Measurements from ENCODE around the gene PPA2.

Gene PPA2

DNA sequence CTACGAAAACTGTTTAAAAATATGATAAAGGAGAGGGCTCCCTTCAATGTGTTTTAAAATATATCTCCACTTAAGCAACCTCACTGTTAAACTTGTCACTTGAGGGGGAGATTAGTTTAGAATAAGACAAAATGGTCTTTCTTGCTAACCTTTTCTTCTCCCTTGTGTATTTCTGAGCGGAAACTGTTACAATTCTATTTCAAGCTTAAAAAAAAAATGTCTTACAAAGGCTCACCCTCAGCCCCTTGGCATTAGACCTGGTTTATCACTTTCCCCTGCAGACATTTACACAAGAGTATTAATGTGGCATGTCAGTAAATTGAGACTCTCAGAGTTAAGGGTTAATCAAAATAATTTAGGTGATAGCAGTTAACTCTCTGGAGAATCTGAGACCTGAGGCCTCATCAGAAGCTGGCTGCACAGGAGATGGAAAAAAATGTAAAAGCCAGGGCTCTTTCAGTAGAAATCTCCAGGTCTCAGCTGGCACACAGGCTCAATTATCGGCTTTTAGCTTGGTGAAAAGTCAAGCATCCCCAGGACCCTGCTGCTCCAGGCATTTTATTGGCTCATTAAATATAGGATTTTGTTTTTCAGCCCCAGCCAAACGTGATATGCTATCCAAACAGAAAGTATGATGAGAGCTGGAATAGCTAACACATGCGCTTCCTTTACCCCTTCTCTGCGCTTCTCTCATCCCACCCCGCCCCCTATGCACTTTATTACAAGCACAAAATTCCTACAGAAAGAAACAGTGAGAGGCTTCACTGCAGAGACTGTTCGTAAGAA is 130.5 kb downstream of the PPA2 start:
- DNase-seq (ENCODE audit: low read depth), result no peak

DNA sequence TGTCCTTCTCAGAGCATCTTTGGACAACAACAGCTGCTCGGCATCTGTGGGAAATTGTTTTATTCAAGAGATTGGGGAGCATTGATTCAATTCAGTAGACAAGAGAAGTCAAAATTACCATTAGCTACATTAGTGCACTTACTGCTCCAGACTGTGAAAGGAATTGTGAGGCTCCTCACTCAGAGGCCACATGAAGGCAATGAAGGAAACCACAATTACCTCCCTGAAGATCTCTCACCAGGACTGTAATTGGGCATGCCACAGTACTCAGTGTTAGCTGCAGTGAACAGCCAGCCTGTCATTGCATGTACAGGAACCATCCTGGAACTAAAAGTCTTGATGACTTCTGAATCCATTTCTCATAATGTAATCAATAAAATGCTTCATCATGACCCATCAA is 144.8 kb downstream of the PPA2 start:
- TF ChIP-seq, protein P1, sequence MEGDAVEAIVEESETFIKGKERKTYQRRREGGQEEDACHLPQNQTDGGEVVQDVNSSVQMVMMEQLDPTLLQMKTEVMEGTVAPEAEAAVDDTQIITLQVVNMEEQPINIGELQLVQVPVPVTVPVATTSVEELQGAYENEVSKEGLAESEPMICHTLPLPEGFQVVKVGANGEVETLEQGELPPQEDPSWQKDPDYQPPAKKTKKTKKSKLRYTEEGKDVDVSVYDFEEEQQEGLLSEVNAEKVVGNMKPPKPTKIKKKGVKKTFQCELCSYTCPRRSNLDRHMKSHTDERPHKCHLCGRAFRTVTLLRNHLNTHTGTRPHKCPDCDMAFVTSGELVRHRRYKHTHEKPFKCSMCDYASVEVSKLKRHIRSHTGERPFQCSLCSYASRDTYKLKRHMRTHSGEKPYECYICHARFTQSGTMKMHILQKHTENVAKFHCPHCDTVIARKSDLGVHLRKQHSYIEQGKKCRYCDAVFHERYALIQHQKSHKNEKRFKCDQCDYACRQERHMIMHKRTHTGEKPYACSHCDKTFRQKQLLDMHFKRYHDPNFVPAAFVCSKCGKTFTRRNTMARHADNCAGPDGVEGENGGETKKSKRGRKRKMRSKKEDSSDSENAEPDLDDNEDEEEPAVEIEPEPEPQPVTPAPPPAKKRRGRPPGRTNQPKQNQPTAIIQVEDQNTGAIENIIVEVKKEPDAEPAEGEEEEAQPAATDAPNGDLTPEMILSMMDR (IDR thresholded peaks at IDR 0.05; ENCODE audit: insufficient read depth, low read depth, low read length, missing control alignments), result no peak
- DNase-seq (ENCODE audit: low read depth), result no peak
- H3K4me3 ChIP-seq (ENCODE audit: low read length), result no peak overlapping the region

More for the DNA sequence above, 130.5 kb downstream of the PPA2 start:
- TF ChIP-seq, protein P1 (IDR thresholded peaks at IDR 0.05; ENCODE audit: insufficient read depth, low read depth, low read length, missing control alignments), result no peak
- H3K4me3 ChIP-seq (ENCODE audit: low read length), result no peak overlapping the region

DNA sequence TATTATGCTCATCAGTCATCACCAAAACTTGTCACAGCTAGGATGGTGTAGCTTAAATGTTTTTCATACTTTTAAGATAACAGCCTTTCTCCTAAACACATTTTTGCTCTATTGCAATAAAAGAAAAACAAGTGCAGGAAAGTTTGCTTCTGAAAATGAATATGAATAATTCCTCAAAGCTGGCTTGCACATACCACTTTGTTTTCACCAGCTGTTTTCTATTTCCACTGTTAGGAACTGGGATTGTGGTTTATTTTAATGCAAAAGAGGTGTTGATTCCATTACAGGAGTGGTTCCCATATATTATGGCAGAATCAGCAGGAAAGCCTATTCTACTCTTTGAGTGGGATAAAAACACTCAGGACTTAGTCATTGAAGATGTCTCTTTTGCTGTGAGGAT is 145.9 kb downstream of the PPA2 start:
- TF ChIP-seq, protein P1 (IDR thresholded peaks at IDR 0.05; ENCODE audit: insufficient read depth, low read depth, low read length, missing control alignments), result no peak
- no peak for DNase-seq (ENCODE audit: low read depth)
- no peak overlapping the region for H3K4me3 ChIP-seq (ENCODE audit: low read length)

DNA sequence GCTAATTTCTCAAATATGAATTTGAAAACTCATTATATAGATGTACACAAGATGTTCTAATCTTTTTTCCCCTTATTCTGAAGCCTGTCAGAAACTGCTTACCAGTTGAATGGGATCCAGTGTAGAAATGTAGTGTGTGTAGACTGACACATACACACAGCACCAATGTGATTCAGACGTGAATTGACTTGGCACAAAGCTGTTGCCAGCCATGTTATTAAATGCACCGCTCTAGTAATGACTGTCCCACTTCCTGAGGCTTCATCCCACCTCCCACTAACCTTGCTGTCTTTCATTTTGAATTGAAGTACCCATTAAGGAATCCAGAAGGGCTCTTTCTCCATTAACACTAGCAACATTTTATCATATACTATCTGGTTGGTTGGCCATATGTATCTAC is 146.6 kb downstream of the PPA2 start:
- TF ChIP-seq, protein P1 (IDR thresholded peaks at IDR 0.05; ENCODE audit: insufficient read depth, low read depth, low read length, missing control alignments), result no peak
- DNase-seq (ENCODE audit: low read depth), result no peak
- H3K4me3 ChIP-seq (ENCODE audit: low read length), result no peak overlapping the region
